Transverse colon (tissue), 4 donors: ENCODE data around the gene GLI2. TPM values are rescaled to one million over a fixed set of nuclear protein-coding genes. Genes with fewer than 3 reads are reported as not detected.

Experiments
- DNase-seq: peaks from one replicate; pipeline ENCODE4 v3.0.0-alpha.2; 2019
- H3K27ac ChIP-seq, 4 donors: fragments of 200-600 bp; sonication (generic); 2 replicates each; pipeline ENCODE4 v1.5.1; 2016 to 2018; ENCODE audit warnings: inconsistent platforms in 4 of 4
- H3K27me3 ChIP-seq: fragments of 200-600 bp; sonication (generic); 2 replicates; pipeline ENCODE4 v1.5.1; 2017; ENCODE audit warnings: inconsistent platforms
- H3K36me3 ChIP-seq, 4 donors: fragments of 200-600 bp; sonication (generic); 2 replicates each; pipeline ENCODE4 v1.5.1; 2017 to 2019; ENCODE audit warnings: inconsistent platforms in 4 of 4
- H3K4me1 ChIP-seq, 4 donors: fragments of 200-600 bp; sonication (generic); 2 replicates each; pipeline ENCODE4 v1.5.1; 2017 to 2020; ENCODE audit warnings: inconsistent platforms in 4 of 4
- H3K4me3 ChIP-seq, 4 donors: fragments of 200-600 bp; sonication (generic); 1 replicate in 1 of 4; 2 replicates in 3 of 4; pipeline versions ENCODE4 v1.5.1 to v1.6.1; 2017 to 2019; ENCODE audit warnings: inconsistent platforms in 4 of 4
- H3K9me3 ChIP-seq, 2 donors: fragments of 200-600 bp; sonication (generic); 2 replicates each; pipeline ENCODE4 v1.5.1; 2017 to 2019; ENCODE audit warnings: inconsistent platforms in 2 of 2
- EP300 ChIP-seq: sonication (generic); formaldehyde crosslinking; IDR thresholded peaks from one replicate; pipeline ENCODE4 v1.6.1; 2017; ENCODE audit warnings: antibody characterized with exemption, low read depth
- POLR2A ChIP-seq: fragments of 450-650 bp; IDR thresholded peaks from one replicate; pipeline ENCODE4 v1.6.1; 2016; ENCODE audit warnings: antibody characterized with exemption, mild to moderate bottlenecking, moderate library complexity
- POLR2AphosphoS5 ChIP-seq, 3 donors: sonication (generic); formaldehyde crosslinking; IDR thresholded peaks; one replicate each; pipeline ENCODE4 v1.6.1; 2016; ENCODE audit warnings: antibody characterized with exemption in 3 of 3
- WGBS, 2 donors: methylation state at CpG; one replicate each; pipeline ENCODE4 v1.1.5; 2018; ENCODE audit warnings: low coverage in 1 of 2; 5-methylcytosine and 5-hydroxymethylcytosine counted together
- in situ Hi-C, 4 donors: fragments of 200-750 bp; cut with MboI; loops; one replicate each; pipeline versions ENCODE4 v1.15.0 to v1.15.1; 2017; ENCODE audit warnings: low sequenced_read_pairs in 3 of 4, low pct_ligation_motif_present in 1 of 4, low pct_unique_long_range_greater_than_20kb in 1 of 4
- intact Hi-C: fragments of 100-400 bp; cut with DNase I; formaldehyde crosslinking; loops from one replicate; pipeline ENCODE4 v1.15.1; 2023; ENCODE audit warnings: low total_unique reads
- total RNA-seq, 4 donors: library from RNA; depleted of rRNA; stranded (reverse); fragments of >200 nt; gene quantifications; one replicate each; pipeline ENCODE4 v1.1.0, GENCODE V29; 2016
- TF ChIP-seq, protein P1 (sequence below), 5 experiments: fragments of 200-600 bp in 3 of 5; fragments of 450-650 bp in 2 of 5; sonication (generic) in 3 of 5; IDR thresholded peaks; 1 replicate in 2 of 5; 2 replicates in 3 of 5; pipeline ENCODE4 v1.5.1; 2016 to 2017; ENCODE audit warnings: antibody characterized with exemption in 5 of 5, inconsistent platforms in 3 of 5, mild to moderate bottlenecking in 2 of 5, moderate library complexity in 1 of 5

The GLI2 gene
- total RNA-seq, 4 donors from 2014 or later = 1.1 to 15.1 (median 4.2) TPM

DNA sequence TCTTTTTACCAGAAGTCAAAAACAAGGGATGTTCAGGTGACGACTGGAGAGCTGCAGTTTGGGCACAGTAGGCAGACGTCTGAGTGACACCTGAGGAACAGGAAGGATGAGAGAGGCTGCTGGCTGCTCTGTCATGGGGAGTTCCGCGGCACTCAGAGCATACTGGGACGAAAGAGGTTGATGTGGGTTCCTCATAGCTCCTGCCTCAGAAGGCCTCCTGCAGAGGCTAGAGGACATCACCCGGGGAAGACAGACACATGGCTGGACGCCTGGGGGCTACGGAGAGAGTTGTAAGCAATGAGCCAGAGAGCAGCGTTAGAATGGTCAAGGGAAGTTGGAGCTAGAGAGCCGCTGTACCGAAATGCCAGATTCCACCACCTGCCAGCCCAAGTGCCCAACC, 45.1 kb upstream of the GLI2 start:
- TF ChIP-seq, protein P1, sequence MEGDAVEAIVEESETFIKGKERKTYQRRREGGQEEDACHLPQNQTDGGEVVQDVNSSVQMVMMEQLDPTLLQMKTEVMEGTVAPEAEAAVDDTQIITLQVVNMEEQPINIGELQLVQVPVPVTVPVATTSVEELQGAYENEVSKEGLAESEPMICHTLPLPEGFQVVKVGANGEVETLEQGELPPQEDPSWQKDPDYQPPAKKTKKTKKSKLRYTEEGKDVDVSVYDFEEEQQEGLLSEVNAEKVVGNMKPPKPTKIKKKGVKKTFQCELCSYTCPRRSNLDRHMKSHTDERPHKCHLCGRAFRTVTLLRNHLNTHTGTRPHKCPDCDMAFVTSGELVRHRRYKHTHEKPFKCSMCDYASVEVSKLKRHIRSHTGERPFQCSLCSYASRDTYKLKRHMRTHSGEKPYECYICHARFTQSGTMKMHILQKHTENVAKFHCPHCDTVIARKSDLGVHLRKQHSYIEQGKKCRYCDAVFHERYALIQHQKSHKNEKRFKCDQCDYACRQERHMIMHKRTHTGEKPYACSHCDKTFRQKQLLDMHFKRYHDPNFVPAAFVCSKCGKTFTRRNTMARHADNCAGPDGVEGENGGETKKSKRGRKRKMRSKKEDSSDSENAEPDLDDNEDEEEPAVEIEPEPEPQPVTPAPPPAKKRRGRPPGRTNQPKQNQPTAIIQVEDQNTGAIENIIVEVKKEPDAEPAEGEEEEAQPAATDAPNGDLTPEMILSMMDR (IDR thresholded peaks at IDR 0.05) = no peak
- TF ChIP-seq POLR2AphosphoS5 (IDR thresholded peaks at IDR 0.05) (no peak), POLR2A (no peak), EP300 (no peak)
- Histone ChIP-seq H3K27ac (no peak overlapping the region), H3K4me3 (no peak overlapping the region), H3K4me1 (no peaks in the 10 kb centered on the region), H3K27me3 (peaks cover 13% of the 10 kb centered on the region), H3K36me3 (no peaks in the 10 kb centered on the region), H3K9me3 (no peaks in the 10 kb centered on the region)
- intact Hi-C loops (no loop called here), in situ Hi-C loops (loop anchor here in 3 of 4 donors (5.0 to 25.0 kb wide), 4 partner anchors 384 to 672 kb away; no protein-coding TSS in a partner anchor)
- DNase-seq = no peak
- 83% methylated on average over 11 of the region's 11 CpGs; no CpG with 5 or more reads in 1 of the 2 donors for WGBS, 2 donors

DNA sequence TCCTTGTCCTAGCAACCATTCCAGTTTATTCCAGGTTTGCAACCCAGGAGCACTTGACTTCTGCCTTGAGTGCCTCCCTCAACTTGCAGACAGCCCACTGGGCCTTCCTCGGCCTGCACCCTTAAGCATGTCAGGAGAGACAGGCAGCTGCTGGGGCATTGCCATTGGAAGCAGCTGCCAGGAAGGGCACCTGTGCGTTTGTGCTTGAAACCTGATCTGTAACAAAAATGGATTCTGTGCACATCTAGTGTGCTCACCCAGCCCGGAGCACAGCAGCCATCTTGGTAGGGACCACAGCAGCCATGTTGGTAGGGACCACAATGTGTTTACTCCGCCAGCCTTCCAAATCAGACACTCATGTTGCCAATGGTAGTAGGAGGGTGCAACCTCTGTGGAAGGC, 44.3 kb upstream of the GLI2 start:
- Histone ChIP-seq H3K36me3 (no peaks in the 10 kb centered on the region), H3K4me1 (no peaks in the 10 kb centered on the region), H3K9me3 (no peaks in the 10 kb centered on the region), H3K4me3 (no peak overlapping the region), H3K27me3 (peaks cover 22% of the 10 kb centered on the region), H3K27ac (no peak overlapping the region)
- TF ChIP-seq POLR2A = no peak
- no peak for TF ChIP-seq EP300
- TF ChIP-seq, protein P1 (IDR thresholded peaks at IDR 0.05) = no peak
- TF ChIP-seq POLR2AphosphoS5 (IDR thresholded peaks at IDR 0.05) = no peak
- in situ Hi-C loops = loop anchor here in 3 of 4 donors (5.0 to 25.0 kb wide), 4 partner anchors 383 to 671 kb away; no protein-coding TSS in a partner anchor
- WGBS, 2 donors = 80 to 100% methylated on average over 1 to 4 of the region's 4 CpGs
- intact Hi-C loops = no loop called here
- no peak for DNase-seq

DNA sequence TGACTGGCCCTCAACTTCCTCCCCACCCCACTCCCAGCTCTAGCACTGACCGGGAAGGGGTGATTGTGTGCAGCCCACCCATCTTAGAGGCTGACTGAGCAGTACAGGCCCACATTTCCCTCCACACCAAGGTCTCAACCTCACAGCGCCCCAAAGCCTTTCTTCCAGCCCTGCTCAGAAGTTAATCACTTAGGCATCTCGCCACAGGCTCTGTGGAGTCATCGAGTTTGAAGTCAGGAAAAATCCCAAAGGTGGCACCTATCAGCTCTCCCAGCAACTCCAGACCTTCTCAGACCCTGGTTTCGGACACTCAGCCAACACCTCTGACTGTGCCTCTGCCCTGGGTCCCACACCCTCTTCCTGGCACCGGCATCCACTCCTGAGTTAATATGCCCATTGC, 43.0 kb upstream of the GLI2 start:
- Histone ChIP-seq H3K4me3 (no peak overlapping the region), H3K9me3 (no peaks in the 10 kb centered on the region), H3K4me1 (no peaks in the 10 kb centered on the region), H3K27ac (no peak overlapping the region), H3K36me3 (no peaks in the 10 kb centered on the region), H3K27me3 (peaks cover 35% of the 10 kb centered on the region)
- no peak for TF ChIP-seq POLR2A
- no peak for TF ChIP-seq POLR2AphosphoS5 (IDR thresholded peaks at IDR 0.05)
- TF ChIP-seq, protein P1 (IDR thresholded peaks at IDR 0.05) = no peak
- TF ChIP-seq EP300 = no peak
- in situ Hi-C loops = loop anchor here in 3 of 4 donors (5.0 to 25.0 kb wide), 4 partner anchors 382 to 670 kb away; no protein-coding TSS in a partner anchor
- DNase-seq = no peak
- WGBS, 2 donors = 86% methylated on average over 6 of the region's 6 CpGs; no CpG with 5 or more reads in 1 of the 2 donors
- intact Hi-C loops = no loop called here

DNA sequence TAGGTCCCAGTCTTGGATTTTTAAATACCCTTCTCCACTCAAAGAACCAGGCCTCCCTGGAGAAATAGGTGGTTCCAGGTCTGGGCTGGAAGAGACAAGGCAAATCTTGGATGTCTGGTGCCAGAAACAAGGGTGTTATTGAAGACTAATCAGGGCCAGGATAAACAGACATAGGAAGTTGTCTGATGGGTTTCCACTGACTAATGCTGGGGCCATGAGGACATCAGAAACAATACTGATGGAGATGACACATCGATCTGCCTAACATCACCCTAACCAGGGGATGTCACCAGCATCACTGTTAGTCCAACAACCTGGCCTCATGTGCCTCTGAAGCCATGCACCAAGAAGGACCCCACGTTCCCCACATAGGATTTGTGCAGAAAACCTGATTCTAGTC, 42.5 kb upstream of the GLI2 start:
- in situ Hi-C loops (loop anchor here in 3 of 4 donors (5.0 to 25.0 kb wide), 4 partner anchors 382 to 669 kb away; no protein-coding TSS in a partner anchor), intact Hi-C loops (no loop called here)

More for the DNA sequence above, 42.5 kb upstream of the GLI2 start:
- no peaks in the 10 kb centered on the region for H3K4me1 ChIP-seq
- peaks cover 39% of the 10 kb centered on the region for H3K27me3 ChIP-seq
- no peaks in the 10 kb centered on the region for H3K9me3 ChIP-seq
- no peaks in the 10 kb centered on the region for H3K36me3 ChIP-seq
- no peak for DNase-seq
- no peak overlapping the region for H3K27ac ChIP-seq
- no peak for TF ChIP-seq EP300
- TF ChIP-seq, protein P1 (IDR thresholded peaks at IDR 0.05) = no peak
- H3K4me3 ChIP-seq = no peak overlapping the region
- 80% methylated on average over 2 of the region's 2 CpGs; no CpG with 5 or more reads in 1 of the 2 donors for WGBS, 2 donors
